Neural cell (in vitro differentiated cells): Measurements from ENCODE around the gene MYO18B. TPM values are rescaled to one million over a fixed set of nuclear protein-coding genes. Genes with fewer than 3 reads are reported as not detected.

Experiments
- H2AFZ ChIP-seq: fragments of 200-600, 300-800 bp; sonication (generic), shearing (Covaris generic); 2 replicates; pipeline ENCODE4 v1.6.0; 2014; ENCODE audit warnings: low read depth, mild to moderate bottlenecking, antibody characterized with exemption, low read length, moderate library complexity
- H3F3A ChIP-seq: fragments of 200-600 bp; shearing (Covaris generic); 2 replicates; pipeline ENCODE4 v1.6.1; 2016; ENCODE audit warnings: mild to moderate bottlenecking, moderate library complexity, mixed read lengths, antibody characterized with exemption, low read length; ENCODE audit not compliant: insufficient read depth, poor library complexity, severe bottlenecking
- H3K27ac ChIP-seq: fragments of 200-600, 300-800 bp; sonication (generic), shearing (Covaris generic); 2 replicates; pipeline ENCODE4 v1.5.1; 2014; ENCODE audit warnings: mild to moderate bottlenecking, low read length, moderate library complexity
- H3K27me3 ChIP-seq: fragments of 300-800, 200-600 bp; sonication (generic), shearing (Covaris generic); 2 replicates; pipeline ENCODE4 v1.6.0; 2014; ENCODE audit warnings: mild to moderate bottlenecking, low read depth, low read length, moderate library complexity; ENCODE audit not compliant: insufficient read depth
- H3K36me3 ChIP-seq: fragments of 300-800, 200-600 bp; sonication (generic), shearing (Covaris generic); 2 replicates; pipeline ENCODE4 v1.5.1; 2014; ENCODE audit warnings: mild to moderate bottlenecking, antibody characterized with exemption, low read length, moderate library complexity; ENCODE audit not compliant: insufficient read depth
- H3K4me2 ChIP-seq: fragments of 300-800, 200-600 bp; sonication (generic), shearing (Covaris generic); 2 replicates; pipeline ENCODE4 v1.6.0; 2014; ENCODE audit warnings: mild to moderate bottlenecking, low read length
- H3K4me3 ChIP-seq: fragments of 300-800, 200-600 bp; sonication (generic), shearing (Covaris generic); 2 replicates; pipeline ENCODE4 v1.5.1; 2014; ENCODE audit warnings: mild to moderate bottlenecking, low read length, moderate library complexity
- H3K79me2 ChIP-seq: fragments of 200-600 bp; shearing (Covaris generic); replicated peaks from 2 replicates; pipeline ENCODE4 v1.6.0; 2014; ENCODE audit warnings: mild to moderate bottlenecking, low read length, moderate library complexity; ENCODE audit not compliant: insufficient read depth
- H3K9ac ChIP-seq: fragments of 300-800, 200-600 bp; sonication (generic), shearing (Covaris generic); 2 replicates; pipeline ENCODE4 v1.6.1; 2016; ENCODE audit warnings: mild to moderate bottlenecking, low read length, mixed read lengths
- H3K9me2 ChIP-seq: fragments of 200-600 bp; shearing (Covaris generic); 2 replicates; pipeline ENCODE4 v1.6.1; 2016; ENCODE audit warnings: mild to moderate bottlenecking, low read length, mixed read lengths; ENCODE audit not compliant: insufficient read depth
- H3K9me3 ChIP-seq: fragments of 200-600, 300-800 bp; sonication (generic), shearing (Covaris generic); 2 replicates; pipeline ENCODE4 v1.6.1; 2016; ENCODE audit warnings: mild to moderate bottlenecking, mixed run types, low read length, moderate library complexity, mixed read lengths
- H4K20me1 ChIP-seq: fragments of 200-600 bp; shearing (Covaris generic); 2 replicates; pipeline ENCODE4 v1.6.1; 2016; ENCODE audit warnings: mild to moderate bottlenecking, mixed run types; ENCODE audit not compliant: insufficient read depth
- CTCF ChIP-seq: fragments of 450-650 bp; IDR thresholded peaks from 2 replicates; pipeline ENCODE4 v1.5.1; 2014; ENCODE audit warnings: antibody characterized with exemption, mild to moderate bottlenecking, moderate library complexity; ENCODE audit not compliant: poor library complexity, severe bottlenecking
- EP300 ChIP-seq: fragments of 450-650 bp; conservative IDR thresholded peaks from 2 replicates; pipeline ENCODE4 v1.6.1; 2014; ENCODE audit warnings: antibody characterized with exemption, mild to moderate bottlenecking, moderate library complexity; ENCODE audit not compliant: poor library complexity, severe bottlenecking
- EZH2 ChIP-seq: fragments of 200-600, 300-800 bp; shearing (Covaris generic), sonication (generic); IDR thresholded peaks from 2 replicates; pipeline ENCODE4 v1.6.1; 2014; ENCODE audit warnings: antibody characterized with exemption, low read length, borderline replicate concordance, mild to moderate bottlenecking; ENCODE audit not compliant: insufficient read depth, poor library complexity, severe bottlenecking
- MXI1 ChIP-seq: fragments of 450-650 bp; conservative IDR thresholded peaks from 2 replicates; pipeline ENCODE4 v1.6.1; 2014; ENCODE audit warnings: antibody characterized with exemption, mild to moderate bottlenecking; ENCODE audit not compliant: poor library complexity, severe bottlenecking
- POLR2AphosphoS5 ChIP-seq: IDR thresholded peaks from 2 replicates; pipeline ENCODE4 v1.6.1; 2012
- RAD21 ChIP-seq: fragments of 450-650 bp; conservative IDR thresholded peaks from 2 replicates; pipeline ENCODE4 v1.6.1; 2014; ENCODE audit warnings: antibody characterized with exemption, mild to moderate bottlenecking, moderate library complexity
- SMC3 ChIP-seq: fragments of 450-650 bp; conservative IDR thresholded peaks from 2 replicates; pipeline ENCODE4 v1.6.1; 2014; ENCODE audit warnings: antibody characterized with exemption, mild to moderate bottlenecking, moderate library complexity; ENCODE audit not compliant: poor library complexity
- TAF1 ChIP-seq: IDR thresholded peaks from 2 replicates; pipeline ENCODE4 v1.6.1; 2012; ENCODE audit warnings: low read depth
- polyA plus RNA-seq: library from polyadenylated mRNA; depleted of rRNA; stranded (reverse); fragments of >200 nt; gene quantifications from 2 replicates; pipeline ENCODE4 v1.2.3, GENCODE V29; 2014
- TF ChIP-seq, protein P1 (sequence below): IDR thresholded peaks from 2 replicates; pipeline ENCODE4 v1.6.1; 2012; ENCODE audit warnings: borderline replicate concordance

Gene MYO18B
- polyA plus RNA-seq, 1 donor from 2014 or later, result 0.71 TPM

- TF ChIP-seq, protein P1, sequence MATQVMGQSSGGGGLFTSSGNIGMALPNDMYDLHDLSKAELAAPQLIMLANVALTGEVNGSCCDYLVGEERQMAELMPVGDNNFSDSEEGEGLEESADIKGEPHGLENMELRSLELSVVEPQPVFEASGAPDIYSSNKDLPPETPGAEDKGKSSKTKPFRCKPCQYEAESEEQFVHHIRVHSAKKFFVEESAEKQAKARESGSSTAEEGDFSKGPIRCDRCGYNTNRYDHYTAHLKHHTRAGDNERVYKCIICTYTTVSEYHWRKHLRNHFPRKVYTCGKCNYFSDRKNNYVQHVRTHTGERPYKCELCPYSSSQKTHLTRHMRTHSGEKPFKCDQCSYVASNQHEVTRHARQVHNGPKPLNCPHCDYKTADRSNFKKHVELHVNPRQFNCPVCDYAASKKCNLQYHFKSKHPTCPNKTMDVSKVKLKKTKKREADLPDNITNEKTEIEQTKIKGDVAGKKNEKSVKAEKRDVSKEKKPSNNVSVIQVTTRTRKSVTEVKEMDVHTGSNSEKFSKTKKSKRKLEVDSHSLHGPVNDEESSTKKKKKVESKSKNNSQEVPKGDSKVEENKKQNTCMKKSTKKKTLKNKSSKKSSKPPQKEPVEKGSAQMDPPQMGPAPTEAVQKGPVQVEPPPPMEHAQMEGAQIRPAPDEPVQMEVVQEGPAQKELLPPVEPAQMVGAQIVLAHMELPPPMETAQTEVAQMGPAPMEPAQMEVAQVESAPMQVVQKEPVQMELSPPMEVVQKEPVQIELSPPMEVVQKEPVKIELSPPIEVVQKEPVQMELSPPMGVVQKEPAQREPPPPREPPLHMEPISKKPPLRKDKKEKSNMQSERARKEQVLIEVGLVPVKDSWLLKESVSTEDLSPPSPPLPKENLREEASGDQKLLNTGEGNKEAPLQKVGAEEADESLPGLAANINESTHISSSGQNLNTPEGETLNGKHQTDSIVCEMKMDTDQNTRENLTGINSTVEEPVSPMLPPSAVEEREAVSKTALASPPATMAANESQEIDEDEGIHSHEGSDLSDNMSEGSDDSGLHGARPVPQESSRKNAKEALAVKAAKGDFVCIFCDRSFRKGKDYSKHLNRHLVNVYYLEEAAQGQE, result no peak
- no peak for TF ChIP-seq POLR2AphosphoS5
Measured at GRCh38 chr22:25753252-25753651, 11.3 kb downstream of the MYO18B start (continued).

DNA sequence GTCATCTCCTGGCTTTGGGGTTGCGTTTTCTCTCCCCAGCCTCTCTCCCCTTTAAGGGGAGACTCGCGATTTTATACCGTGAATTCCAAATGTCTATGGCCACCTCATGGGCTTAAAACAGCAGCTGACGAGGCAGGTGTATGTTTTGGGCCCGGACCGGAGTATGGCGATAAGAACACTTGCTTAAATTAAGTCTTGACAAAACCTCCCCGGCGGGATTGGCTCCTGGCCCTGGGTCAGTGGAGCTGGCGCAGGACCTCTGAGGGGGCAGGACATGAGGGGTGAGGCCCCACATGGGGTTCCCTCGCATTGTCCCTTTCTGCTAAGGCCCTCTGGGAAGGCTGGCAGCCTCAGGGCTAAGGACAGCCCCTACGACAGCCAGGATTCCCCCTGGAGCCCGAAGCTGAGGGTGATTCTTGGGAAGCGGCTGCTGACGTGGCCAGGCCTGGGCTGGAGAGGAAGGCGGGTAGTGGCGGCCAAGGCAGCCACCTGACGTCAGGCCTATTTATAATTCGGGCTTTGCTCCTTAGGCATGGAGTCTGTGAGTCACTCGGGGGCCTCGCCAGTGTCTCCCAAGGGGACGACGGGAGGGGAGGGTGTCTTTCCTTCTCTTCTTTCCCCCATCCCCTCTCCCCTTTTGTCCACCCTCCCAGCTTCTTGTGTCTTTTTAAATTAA is 12.7 kb downstream of the MYO18B start:
- no peaks in the 10 kb centered on the region for H3K27me3 ChIP-seq
- TF ChIP-seq, protein P1, result no peak
- TF ChIP-seq MXI1 (no peak), EP300 (no peak), CTCF (no peak), SMC3 (no peak), EZH2 (no peak), TAF1 (no peak), POLR2AphosphoS5 (no peak), RAD21 (no peak)
- no peaks in the 10 kb centered on the region for H3K79me2 ChIP-seq
- H3K4me2 ChIP-seq, result no peak overlapping the region
- H3K9ac ChIP-seq, result no peak overlapping the region
- no peak overlapping the region for H2AFZ ChIP-seq
- no peaks in the 10 kb centered on the region for H3K9me3 ChIP-seq
- no peaks in the 10 kb centered on the region for H4K20me1 ChIP-seq
- no peak overlapping the region for H3K27ac ChIP-seq
- no peak overlapping the region for H3K4me3 ChIP-seq
- H3K9me2 ChIP-seq, result no peaks in the 10 kb centered on the region
- no peaks in the 10 kb centered on the region for H3K36me3 ChIP-seq
- no peaks in the 10 kb centered on the region for H3F3A ChIP-seq
